ENCODE measurements around the gene FAM20C. TPM values are rescaled to one million over a fixed set of nuclear protein-coding genes. Genes with fewer than 3 reads are reported as not detected.

FAM20C gene
- total and polyA plus RNA-seq, 7 donors, result 3.0 to 51.3 (median 21.0) TPM

DNA sequence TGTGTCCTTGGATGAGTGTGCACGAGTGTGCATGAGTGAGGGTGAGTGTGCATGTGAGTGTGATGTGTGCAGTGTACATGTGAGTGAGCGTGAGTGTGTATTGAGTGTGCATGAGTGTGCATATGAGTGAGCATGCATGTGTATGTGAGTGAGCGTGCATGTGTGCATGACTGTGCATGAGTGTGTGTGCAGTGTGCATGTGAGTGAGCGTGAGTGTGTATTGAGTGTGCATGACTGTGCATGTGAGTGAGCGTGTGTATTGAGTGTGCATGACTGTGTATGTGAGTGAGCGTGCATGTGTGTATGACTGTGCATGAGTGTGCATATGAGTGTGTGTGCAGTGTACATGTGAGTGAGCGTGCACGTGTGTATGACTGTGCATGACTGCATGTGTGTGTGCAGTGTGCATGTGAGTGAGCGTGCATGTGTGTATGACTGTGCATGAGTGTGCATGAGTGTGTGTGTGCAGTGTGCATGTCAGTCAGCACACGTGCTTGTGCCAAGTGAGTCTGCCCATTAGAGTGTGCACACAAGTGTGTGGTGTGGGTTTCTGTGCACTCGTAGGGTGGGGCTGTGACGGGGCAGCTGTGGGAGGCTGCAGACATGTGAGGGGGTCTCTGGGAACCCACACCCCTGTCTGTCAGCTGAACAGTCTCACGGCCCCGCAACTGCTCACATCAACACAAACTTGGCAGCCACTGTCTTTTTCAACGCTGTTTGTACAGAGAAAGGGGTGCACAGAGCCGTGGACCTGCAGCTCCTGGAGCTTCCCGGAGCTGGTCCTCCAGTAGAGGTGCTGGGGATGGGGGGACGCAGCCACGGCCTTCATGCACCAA lies 112.4 kb downstream of the FAM20C start:
- intact Hi-C loops (cut with DNase I), result no loop called here
- 81 to 86% methylated on average over 19 of the region's 19 CpGs for WGBS, 2 donors
- Histone ChIP-seq H3K27ac (no peak overlapping the region), H3K9me3 (peaks cover 0 to 2% (median 0%) of the 10 kb centered on the region in 4 donors), H3K4me1 (no peaks in the 10 kb centered on the region), H3K4me3 (no peak overlapping the region), H3K36me3 (no peaks in the 10 kb centered on the region), H3K27me3 (peaks cover 0 to 4% (median 3%) of the 10 kb centered on the region in 3 donors)
- peak; percentile 25 for DNase-seq
- TF ChIP-seq POLR2AphosphoS5 (IDR thresholded peaks at IDR 0.05) (no peak), EP300 (IDR thresholded peaks at IDR 0.05) (no peak), POLR2A (IDR thresholded peaks at IDR 0.05) (no peak)
- TF ChIP-seq, protein P1, sequence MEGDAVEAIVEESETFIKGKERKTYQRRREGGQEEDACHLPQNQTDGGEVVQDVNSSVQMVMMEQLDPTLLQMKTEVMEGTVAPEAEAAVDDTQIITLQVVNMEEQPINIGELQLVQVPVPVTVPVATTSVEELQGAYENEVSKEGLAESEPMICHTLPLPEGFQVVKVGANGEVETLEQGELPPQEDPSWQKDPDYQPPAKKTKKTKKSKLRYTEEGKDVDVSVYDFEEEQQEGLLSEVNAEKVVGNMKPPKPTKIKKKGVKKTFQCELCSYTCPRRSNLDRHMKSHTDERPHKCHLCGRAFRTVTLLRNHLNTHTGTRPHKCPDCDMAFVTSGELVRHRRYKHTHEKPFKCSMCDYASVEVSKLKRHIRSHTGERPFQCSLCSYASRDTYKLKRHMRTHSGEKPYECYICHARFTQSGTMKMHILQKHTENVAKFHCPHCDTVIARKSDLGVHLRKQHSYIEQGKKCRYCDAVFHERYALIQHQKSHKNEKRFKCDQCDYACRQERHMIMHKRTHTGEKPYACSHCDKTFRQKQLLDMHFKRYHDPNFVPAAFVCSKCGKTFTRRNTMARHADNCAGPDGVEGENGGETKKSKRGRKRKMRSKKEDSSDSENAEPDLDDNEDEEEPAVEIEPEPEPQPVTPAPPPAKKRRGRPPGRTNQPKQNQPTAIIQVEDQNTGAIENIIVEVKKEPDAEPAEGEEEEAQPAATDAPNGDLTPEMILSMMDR (IDR thresholded peaks at IDR 0.05), result no peak

DNA sequence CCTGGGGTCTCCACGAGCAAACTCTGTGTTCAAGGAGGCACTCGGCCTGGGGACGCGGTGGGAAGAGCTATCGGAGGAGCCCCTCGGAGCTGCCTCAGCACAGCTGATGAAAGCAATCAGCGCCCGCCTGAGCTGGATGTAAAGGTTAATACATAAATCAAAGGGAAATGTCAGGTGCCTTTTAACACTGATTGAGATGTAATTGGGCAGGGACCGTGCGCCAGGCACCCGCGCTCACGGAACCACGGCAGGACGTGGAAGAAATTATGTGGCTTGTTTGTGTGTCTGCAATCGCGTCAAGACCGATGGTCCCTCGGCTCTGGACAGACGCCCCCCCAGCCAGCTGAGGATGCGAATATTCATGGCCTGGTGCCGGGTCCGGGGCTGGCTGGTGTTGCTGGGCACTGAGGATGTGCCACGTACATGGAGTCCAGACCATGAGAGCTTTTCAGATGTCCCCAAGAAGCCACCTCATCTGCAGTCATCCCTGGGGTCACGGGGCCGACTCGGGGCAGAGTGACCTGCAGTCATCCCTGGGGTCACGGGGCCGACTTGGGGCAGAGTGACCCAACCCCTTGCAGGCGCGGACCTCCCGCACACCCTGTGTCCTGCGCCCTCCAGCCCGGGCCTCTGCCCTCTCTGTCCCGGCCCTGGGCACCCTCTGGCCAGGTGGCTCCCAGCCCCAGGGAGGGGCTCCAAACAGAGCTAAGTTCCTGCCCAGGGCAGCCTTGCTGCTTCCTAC lies 113.2 kb downstream of the FAM20C start:
- 88% methylated on average over 35 of the region's 35 CpGs for WGBS, 2 donors
- TF ChIP-seq EP300 (IDR thresholded peaks at IDR 0.05) (no peak), POLR2A (IDR thresholded peaks at IDR 0.05) (no peak), POLR2AphosphoS5 (IDR thresholded peaks at IDR 0.05) (no peak)
- TF ChIP-seq, protein P1 (IDR thresholded peaks at IDR 0.05), result no peak
- intact Hi-C loops (cut with DNase I), result no loop called here
- H3K9me3 ChIP-seq, result peaks cover 0 to 2% (median 0%) of the 10 kb centered on the region in 4 donors
- DNase-seq, result peak; percentile 59
- no peaks in the 10 kb centered on the region for H3K36me3 ChIP-seq
- no peak overlapping the region for H3K27ac ChIP-seq
- H3K4me3 ChIP-seq, result no peak overlapping the region
- H3K4me1 ChIP-seq, result no peaks in the 10 kb centered on the region
- peaks cover 0 to 4% (median 3%) of the 10 kb centered on the region in 3 donors for H3K27me3 ChIP-seq

DNA sequence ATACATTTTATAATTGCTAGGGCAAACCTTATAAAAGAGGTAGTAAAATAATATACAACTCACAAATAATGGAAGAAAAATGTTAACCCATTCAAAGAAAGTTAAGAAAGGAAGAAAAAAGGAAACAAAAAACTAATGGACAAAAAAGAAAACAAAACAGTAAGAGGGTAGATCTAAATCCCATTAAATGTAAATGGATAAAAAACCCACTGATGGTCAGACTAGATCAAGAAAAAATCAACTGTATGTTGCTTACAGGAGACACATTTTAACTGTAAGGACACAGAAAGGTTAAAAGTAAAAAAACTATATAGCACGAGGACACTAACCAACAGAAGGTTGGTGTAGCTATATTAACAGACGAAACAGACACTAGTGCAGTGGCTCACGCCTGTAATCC lies 115.6 kb downstream of the FAM20C start:
- H3K4me1 ChIP-seq, result no peaks in the 10 kb centered on the region
- no peak for DNase-seq
- TF ChIP-seq POLR2AphosphoS5 (IDR thresholded peaks at IDR 0.05) (no peak), EP300 (IDR thresholded peaks at IDR 0.05) (no peak)
- H3K27me3 ChIP-seq, result peaks cover 0 to 4% (median 3%) of the 10 kb centered on the region in 3 donors
- no peaks in the 10 kb centered on the region for H3K36me3 ChIP-seq
- whole genome bisulfite sequencing, 2 donors, result 52 to 71% methylated on average over 3 of the region's 3 CpGs
- peaks cover 0 to 2% (median 0%) of the 10 kb centered on the region in 4 donors for H3K9me3 ChIP-seq
- intact Hi-C loops (cut with DNase I), result no loop called here
- H3K4me3 ChIP-seq, result no peak overlapping the region
- H3K27ac ChIP-seq, result no peak overlapping the region

DNA sequence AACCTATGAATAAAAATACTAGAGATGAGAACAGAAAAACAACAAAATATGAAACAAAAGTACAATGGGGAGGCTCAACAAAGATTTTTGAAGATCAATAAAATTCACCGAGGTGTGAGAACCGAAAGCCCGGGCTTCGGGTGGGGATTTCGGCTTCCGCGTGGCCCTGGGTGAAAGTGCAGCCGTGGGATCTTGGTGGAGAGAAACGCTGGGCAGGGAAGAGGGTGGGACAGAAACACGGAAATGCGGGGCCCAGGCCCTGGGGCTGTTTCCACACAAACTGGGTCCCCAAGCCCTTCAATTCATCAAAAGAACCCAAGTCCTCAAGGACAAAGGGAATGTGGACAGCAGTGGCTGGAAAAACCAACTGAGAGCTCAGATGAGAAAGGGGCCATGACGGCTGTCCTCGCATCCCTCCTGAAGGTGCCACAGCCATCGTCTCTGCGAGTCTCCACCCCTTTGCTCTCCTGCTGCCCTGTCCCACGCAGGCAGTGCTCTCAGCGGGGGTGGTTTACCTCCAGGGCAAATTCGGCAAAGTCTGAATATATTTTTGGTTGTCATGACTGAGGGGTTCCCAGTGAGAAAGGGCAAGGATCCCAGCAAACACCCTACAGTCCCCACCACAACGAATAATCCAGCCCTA lies 117.3 kb downstream of the FAM20C start:
- H3K4me1 ChIP-seq, result no peaks in the 10 kb centered on the region
- no peaks in the 10 kb centered on the region for H3K36me3 ChIP-seq
- no peak overlapping the region for H3K27ac ChIP-seq
- H3K4me3 ChIP-seq, result no peak overlapping the region
- WGBS, 2 donors, result 93 to 95% methylated on average over 19 of the region's 19 CpGs
- H3K27me3 ChIP-seq, result peaks cover 0 to 3% (median 3%) of the 10 kb centered on the region in 3 donors
- TF ChIP-seq POLR2A (IDR thresholded peaks at IDR 0.05) (no peak), POLR2AphosphoS5 (IDR thresholded peaks at IDR 0.05) (no peak), EP300 (IDR thresholded peaks at IDR 0.05) (no peak)
- TF ChIP-seq, protein P1 (IDR thresholded peaks at IDR 0.05), result no peak
- peaks cover 0 to 2% (median 0%) of the 10 kb centered on the region in 4 donors for H3K9me3 ChIP-seq
- no peak for DNase-seq
- intact Hi-C loops (cut with DNase I), result no loop called here

Other genes starting within 250 kb of the FAM20C start
- gene FOXL3, start 97.6 kb downstream of the FAM20C start, total RNA-seq, result not detected
- not detected for gene FOXL3, start 97.6 kb downstream of the FAM20C start, polyA plus RNA-seq